A375 (cell line): ENCODE data around the gene USP17L21. TPM values are rescaled to one million over a fixed set of nuclear protein-coding genes. Genes with fewer than 3 reads are reported as not detected.

Source experiments
- total RNA-seq: library from RNA; depleted of rRNA; stranded (reverse); fragments of >200 nt; shearing (Covaris generic); gene quantifications from 2 replicates; pipeline ENCODE4 v1.2.3, GENCODE V29; 2014; rRNA removed

The USP17L21 gene
- not detected in 2 replicates for total RNA-seq

GRCh38 chr4:9262572-9262971 lies at the start of gene USP17L21:
USP17L21 (plus strand) TSS chr4:9262872; CDS start chr4:9262872, 0 bp downstream.

GRCh38 chr4:9215105-9215504 lies 47.6 kb upstream of the USP17L21 start, which contains the start of gene USP17L11:
USP17L11 (plus strand) TSS chr4:9215405; CDS start chr4:9215405, 0 bp downstream.

GRCh38 chr4:9219852-9220251 lies 42.8 kb upstream of the USP17L21 start, which contains the start of gene USP17L12:
USP17L12 (plus strand) TSS chr4:9220152; CDS start chr4:9220152, 0 bp downstream.

GRCh38 chr4:9224596-9224995 lies 38.1 kb upstream of the USP17L21 start, which contains the start of gene USP17L13:
USP17L13 (plus strand) TSS chr4:9224896; CDS start chr4:9224896, 0 bp downstream.

GRCh38 chr4:9234085-9234484 lies 28.6 kb upstream of the USP17L21 start, which contains the start of gene USP17L15:
USP17L15 (plus strand) TSS chr4:9234385; CDS start chr4:9234385, 0 bp downstream.

GRCh38 chr4:9243579-9243978 lies 19.1 kb upstream of the USP17L21 start, which contains the start of gene USP17L17:
USP17L17 (plus strand) TSS chr4:9243879; CDS start chr4:9243879, 0 bp downstream.

GRCh38 chr4:9247953-9248680 lies 14.6 kb upstream of the USP17L21 start, which contains the start of gene USP17L18:
USP17L18 (plus strand) TSS chr4:9248630; CDS start chr4:9248630, 0 bp downstream.

GRCh38 chr4:9253078-9253477 lies 9.6 kb upstream of the USP17L21 start, which contains the start of gene USP17L19:
USP17L19 (plus strand) TSS chr4:9253378; CDS start chr4:9253378, 0 bp downstream.

GRCh38 chr4:9257824-9258223 lies 4.8 kb upstream of the USP17L21 start, which contains the start of gene USP17L20:
USP17L20 (plus strand) TSS chr4:9258124; CDS start chr4:9258124, 0 bp downstream.

GRCh38 chr4:9267319-9267718 lies 4.6 kb downstream of the USP17L21 start, which contains the start of gene USP17L22:
USP17L22 (plus strand) TSS chr4:9267619; CDS start chr4:9267619, 0 bp downstream.

Other genes with a start within 250 kb of the USP17L21 start
- gene FAM90A26, start 92.5 kb upstream of the USP17L21 start, total RNA-seq = not detected in 2 replicates
- not detected in 2 replicates for gene USP17L10, start 52.2 kb upstream of the USP17L21 start, total RNA-seq
- gene USP17L11, start 47.5 kb upstream of the USP17L21 start, total RNA-seq = not detected in 2 replicates
- gene USP17L12, start 42.7 kb upstream of the USP17L21 start, total RNA-seq = not detected in 2 replicates
- not detected in 2 replicates for gene USP17L13, start 38.0 kb upstream of the USP17L21 start, total RNA-seq
- not detected in 2 replicates for gene USP17L15, start 28.5 kb upstream of the USP17L21 start, total RNA-seq
- not detected in 2 replicates for gene USP17L17, start 19.0 kb upstream of the USP17L21 start, total RNA-seq
- gene USP17L18, start 14.2 kb upstream of the USP17L21 start, total RNA-seq = not detected in 2 replicates
- not detected in 2 replicates for gene USP17L19, start 9.5 kb upstream of the USP17L21 start, total RNA-seq
- gene USP17L20, start 4.7 kb upstream of the USP17L21 start, total RNA-seq = not detected in 2 replicates
- gene USP17L22, start 4.7 kb downstream of the USP17L21 start, total RNA-seq = not detected in 2 replicates
- gene USP17L24, start 62.3 kb downstream of the USP17L21 start, total RNA-seq = not detected in 2 replicates
- not detected in 2 replicates for gene USP17L25, start 67.0 kb downstream of the USP17L21 start, total RNA-seq
- not detected in 2 replicates for gene USP17L26, start 71.8 kb downstream of the USP17L21 start, total RNA-seq
- gene USP17L5, start 76.5 kb downstream of the USP17L21 start, total RNA-seq = not detected in 2 replicates
- gene USP17L27, start 81.3 kb downstream of the USP17L21 start, total RNA-seq = not detected in 2 replicates
- gene USP17L28, start 86.0 kb downstream of the USP17L21 start, total RNA-seq = not detected in 2 replicates
- not detected in 2 replicates for gene USP17L29, start 90.8 kb downstream of the USP17L21 start, total RNA-seq
- gene USP17L30, start 100.3 kb downstream of the USP17L21 start, total RNA-seq = not detected in 2 replicates
- gene DEFB131A, start 181.5 kb downstream of the USP17L21 start, total RNA-seq = not detected in 2 replicates